CMK (cell line): ENCODE data around the gene TNN.

Experiments
- DNase-seq: peaks from one replicate; pipeline ENCODE4 v3.0.0-alpha.2; 2010; ENCODE audit warnings: low read depth

Gene TNN

DNA sequence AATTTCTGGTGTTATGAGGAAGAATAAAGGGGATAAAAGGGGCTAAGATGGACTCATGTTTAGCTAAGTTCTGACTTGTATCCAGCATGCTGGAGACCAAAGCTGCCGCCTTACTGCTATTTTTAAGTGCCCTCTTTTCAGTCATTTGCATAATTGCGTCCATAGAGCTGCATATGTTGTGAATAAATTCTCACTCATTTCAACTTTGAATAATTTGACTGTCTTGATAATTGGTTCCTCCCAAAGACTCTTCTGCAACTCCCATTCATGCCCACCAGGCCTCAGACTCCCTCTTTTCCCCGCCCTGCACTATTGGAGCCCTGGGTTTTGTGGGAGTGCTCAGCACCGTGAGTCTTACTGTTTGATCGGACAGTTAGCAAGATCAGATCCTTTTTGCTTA, 79.9 kb downstream of the TNN start:
- no peak for DNase-seq

DNA sequence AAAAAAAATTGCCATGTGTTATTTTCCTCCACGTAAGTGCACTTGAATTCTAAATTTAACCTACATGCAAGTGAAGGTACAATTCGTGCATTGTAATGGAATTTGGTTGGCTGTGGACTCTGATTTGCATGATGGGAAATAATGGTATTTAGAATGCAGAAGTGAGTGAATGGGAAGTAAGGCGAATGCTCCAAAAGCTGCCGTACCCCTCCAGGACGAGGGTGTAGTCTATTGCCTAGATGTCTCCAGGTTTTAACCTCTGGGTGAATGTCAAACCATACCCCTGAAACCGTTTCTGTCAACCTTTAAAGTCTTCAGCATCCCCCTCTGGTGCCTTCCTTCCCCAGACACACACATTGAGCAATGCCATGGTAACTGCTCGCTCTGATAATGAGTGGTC, 80.4 kb downstream of the TNN start:
- DNase-seq: no peak

DNA sequence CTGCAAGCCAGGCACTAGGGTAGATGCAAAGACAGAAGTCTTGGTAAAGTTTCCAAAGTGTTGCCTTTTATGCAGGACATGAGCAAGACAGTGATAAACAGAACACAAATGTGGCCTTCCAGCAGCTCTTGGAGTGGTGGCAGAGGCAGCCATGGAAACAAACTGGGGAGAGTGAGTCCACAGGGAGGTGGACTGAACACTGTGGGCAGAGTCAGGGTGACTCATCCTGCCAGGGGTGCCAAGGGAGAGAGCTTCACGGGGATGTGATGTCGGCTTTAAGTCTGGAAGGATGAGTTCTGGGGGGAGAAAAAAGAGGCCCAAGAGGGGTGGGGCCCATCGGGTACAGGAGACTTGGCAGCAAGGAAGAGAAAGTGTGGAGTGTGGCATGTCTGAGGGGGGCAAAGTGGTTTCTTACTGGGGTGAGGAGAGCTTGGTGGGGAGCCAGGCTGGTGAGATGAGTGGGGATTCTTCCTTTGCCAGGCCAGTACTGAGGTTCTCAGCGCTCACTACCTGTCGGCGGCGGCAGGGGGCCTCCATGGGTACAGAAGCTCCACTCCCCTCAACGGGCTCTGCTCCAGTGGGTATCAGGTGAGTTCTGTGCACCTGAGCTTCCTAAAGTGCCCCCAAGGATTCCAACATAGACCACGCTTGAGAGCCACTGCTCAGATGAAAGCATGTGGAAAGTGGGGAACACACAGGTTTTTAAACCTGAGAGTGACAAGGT, 83.1 kb downstream of the TNN start:
- DNase-seq: no peak

DNA sequence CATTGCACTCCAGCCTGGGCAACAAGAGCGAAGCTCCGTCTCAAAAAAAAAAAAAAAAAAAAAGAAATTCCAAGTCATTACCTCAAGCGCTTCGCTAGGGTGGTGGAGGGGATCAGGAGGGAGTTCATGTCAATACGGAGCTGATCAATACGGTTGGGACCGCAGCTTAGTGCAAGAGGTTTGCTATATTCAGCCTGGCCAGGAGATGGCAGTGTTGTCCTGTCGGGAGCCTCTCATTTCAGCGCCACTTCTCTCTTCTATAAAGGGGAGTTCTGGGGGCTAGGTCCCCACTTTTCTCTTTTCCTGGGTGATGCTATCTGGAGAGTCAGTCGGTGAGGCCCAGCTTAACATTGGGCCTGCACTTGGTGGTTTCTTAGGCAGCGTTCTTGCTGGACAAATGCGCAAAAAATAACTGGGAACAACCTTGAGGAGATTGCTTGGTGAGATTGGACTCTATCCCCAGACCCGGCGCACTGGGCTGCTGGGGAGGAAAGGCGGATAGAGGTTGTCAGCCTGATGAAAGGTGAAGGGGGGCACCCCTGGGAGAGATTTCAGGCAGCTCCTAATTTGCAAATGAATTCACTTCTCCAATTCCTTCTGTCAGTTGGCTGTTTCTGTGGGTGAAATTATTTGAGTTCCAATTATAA, 84.5 kb downstream of the TNN start:
- peak; percentile 46 for DNase-seq

DNA sequence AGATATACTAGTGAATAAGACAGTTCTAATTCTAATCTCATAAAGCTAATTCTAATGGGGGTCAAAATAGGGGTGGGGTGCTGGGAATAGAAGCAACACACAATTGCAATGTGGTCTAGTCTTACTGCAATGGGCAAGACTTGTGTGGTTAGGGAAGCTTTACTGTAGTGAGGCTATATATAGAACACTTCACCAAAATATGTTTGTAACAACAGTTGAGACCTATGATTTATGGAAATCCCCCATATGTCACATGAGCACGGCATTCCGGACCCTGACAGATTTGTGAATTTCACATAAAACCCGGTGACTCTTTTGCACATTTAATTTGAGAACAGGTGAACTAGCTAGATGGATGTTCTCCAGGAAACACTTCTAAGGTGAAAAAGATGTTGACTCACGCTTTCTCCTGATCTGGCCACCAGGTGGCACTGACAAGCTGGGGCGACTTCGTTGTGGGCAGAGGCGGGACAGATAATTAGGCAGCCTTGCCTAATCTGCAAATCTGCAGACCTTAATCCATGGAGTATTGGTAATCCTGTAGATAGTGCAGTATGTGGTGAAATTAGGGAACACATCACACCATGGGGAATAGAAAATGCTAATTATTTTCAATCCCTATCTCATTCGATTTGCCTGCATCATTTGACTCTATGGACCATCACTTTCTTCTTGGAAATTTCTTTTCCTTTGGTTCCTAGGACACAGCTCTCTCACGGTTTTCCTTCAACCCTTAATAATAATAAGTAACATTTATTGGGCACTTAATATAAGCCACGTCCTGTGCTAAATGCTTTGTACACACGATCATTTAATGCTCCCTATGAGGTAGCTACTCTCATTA, 87.2 kb downstream of the TNN start:
- peak; percentile 46 for DNase-seq

DNA sequence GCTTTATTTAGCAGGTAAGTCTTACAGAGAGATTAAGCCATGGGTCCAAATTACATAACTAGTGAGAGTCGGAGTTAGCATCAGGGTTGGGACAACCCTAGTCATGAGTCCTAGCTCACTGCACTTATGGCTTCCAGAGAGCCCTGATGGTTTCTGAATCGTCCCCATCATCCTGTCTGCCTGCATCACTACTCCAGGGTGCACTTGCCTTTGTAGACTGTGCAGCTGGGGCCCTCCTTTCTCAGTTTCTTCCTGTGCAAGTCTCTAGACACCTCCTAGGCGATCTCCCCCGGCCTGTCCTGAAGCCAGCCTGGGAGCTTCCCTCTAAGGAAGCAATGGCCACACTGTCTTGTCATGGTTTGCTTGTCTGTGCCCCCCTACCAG, 87.8 kb downstream of the TNN start:
- DNase-seq: no peak

DNA sequence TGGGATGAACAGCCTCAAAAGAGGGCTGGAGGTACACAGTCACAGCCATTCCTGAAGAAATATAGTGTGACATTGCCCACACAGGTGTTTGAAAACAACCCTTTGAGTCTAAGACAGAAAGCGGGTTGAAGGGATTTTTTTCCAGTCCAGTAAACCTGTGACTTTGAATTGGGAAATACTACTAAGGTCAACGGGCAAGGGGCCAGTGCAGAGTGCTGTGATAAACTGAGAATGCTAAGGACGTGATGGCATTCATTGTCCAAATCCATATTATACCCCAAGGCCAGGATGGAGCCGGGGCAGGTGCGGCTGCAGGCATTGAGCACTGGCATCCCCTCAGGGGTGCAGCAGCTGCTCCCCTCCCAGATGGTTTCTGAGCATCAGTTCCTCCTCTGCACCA, 88.3 kb downstream of the TNN start:
- no peak for DNase-seq

DNA sequence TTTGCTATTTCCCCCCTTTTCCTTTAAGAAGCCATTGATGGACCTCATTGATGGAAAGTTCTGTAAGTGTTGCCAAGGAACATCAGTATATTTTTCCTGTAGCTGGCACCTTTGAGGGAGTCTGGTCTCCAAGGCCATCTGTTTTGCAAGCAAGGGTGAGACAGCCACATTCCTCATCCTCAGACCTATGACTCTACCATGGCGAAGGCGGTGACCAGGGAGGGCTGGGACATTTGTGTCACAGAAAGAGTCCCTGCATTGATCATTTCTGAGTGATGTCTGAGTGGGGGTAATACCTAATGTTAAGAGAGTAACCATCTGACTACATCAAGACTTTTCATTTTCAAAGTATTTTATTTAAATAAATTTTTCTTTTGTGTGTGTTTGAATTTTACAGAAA, 89.6 kb downstream of the TNN start:
- no peak for DNase-seq

DNA sequence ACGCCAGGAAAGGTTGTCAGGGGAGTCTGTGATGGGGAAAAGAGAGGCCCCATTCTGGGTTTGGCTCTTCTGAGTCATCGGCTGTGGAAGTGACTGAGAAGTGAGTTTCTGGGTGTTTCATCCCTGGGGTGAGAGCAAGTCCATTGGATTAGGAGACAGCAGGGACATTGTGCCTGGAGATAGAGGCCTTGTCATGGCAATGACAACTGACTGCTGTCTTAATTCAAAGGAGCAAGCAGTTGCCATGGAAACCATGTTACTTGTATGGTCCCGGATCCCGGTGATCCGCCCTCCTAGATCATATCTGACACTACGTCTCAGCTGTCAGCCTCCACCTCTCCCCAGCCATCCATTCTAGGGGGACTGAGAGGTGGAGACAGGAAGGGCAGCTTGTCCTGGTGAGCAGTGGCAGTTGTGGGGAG, 90.5 kb downstream of the TNN start:
- no peak for DNase-seq

DNA sequence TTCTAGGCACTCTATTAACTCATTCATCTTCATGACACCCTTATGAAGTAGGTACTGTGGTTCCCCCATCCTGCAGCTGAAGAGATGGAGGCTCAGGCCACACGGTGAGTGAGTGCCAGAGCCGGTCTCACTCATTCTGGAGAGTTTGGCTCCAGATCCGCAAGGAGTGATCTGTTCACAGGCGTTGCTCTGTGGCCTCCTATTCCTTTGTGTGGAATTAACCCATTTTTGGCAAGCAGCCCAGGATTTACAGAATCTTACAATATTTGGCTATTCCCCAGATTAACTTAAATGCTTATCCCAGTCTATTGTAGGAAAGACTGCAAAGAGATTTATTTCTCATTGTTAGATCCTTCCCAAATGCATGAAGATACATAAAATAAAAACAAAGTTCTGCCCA, 95.3 kb downstream of the TNN start:
- DNase-seq: no peak

DNA sequence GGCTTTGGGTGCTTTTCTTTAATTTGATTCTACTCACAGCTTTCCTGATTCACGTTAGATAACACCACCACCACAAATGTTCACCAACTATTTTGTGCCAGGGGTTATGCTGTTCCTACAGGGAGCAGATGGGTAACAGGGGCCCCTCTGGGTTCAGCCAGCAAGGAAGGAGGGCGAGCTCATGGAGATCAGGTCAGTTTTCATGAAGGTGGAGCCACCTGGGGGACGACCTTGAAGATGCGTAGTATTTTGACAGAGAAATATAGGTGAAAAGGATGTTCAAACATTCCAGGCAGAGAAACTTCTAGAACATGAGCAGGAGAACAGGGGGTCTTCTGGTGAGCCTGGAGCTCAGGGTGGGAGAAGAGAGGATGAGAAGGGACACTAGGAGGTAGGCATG, 96.1 kb downstream of the TNN start:
- DNase-seq: no peak

DNA sequence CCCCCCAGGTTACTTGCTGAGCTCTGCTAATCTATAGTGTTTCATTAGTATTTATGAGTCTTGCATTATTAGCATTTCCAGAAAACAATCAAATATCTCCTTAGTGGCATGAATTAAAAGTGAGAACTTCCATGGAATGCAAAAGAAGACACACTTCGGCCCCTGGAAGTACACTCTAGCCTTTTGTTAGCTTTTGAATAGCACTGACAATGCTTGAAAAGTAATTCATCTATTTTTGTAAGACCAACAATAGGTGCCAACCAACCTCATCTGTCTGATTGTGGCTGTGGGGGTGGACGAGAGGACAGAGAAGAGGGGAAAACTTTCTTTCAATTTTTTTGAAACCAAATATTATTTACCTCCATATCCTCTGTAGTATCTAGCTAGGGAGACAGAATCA, 97.1 kb downstream of the TNN start:
- no peak for DNase-seq

DNA sequence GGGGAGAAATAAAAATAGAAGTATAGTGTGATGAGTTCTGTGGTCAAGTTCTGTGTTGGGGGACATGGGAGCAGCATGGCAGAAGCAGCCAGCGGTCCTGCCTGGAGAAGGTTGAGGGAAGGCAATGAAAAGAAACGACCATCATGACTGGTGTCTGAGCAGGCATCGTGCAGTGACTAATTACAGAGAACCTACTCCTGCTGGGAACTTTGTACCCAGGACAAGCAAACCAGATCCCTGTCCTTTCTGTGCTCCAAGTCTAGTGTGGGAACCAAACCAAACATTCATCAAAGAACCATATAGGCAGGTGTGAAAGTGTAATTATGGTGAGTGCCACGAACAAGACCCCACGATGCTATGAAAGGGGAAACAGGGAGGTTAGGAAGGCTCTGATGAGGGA, 99.1 kb downstream of the TNN start:
- no peak for DNase-seq

DNA sequence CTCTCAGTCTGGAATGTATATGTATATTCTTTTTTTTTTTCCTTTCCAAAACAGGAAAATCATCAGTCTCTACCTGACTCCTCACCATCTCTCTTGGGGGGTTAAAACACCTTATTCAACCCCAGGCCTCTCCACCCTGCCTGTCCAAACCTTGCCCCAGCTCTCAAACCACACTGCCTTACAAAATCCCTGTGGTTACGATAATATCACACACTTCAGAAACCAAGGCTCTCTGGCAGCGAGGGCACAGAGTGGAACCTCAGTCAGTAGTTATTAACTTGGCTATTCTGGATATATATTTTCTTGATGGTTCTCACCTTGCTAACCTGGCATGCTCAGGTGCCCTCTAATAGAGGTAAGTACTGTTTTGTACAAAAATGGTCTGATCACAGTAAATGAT, 100.2 kb downstream of the TNN start:
- DNase-seq: no peak

DNA sequence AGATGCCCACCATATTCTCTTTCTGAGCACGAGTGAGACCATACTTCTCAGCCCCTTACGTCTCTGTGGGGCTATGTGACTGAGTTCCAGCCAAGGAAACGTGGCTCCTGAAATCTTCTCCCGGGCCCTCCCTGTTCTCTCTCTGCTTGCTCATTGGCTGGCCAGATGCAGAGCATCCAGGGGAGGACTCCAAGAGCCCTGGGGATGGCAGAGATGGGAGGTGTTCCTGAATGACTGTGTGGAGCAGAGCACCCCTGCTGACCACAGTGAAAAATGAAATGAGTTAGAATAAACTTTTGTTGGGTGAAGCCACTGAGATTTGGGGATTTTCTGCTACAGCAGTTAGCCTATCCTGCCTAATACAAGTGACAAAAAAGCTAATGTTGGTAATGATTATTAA, 101.1 kb downstream of the TNN start:
- DNase-seq: no peak

DNA sequence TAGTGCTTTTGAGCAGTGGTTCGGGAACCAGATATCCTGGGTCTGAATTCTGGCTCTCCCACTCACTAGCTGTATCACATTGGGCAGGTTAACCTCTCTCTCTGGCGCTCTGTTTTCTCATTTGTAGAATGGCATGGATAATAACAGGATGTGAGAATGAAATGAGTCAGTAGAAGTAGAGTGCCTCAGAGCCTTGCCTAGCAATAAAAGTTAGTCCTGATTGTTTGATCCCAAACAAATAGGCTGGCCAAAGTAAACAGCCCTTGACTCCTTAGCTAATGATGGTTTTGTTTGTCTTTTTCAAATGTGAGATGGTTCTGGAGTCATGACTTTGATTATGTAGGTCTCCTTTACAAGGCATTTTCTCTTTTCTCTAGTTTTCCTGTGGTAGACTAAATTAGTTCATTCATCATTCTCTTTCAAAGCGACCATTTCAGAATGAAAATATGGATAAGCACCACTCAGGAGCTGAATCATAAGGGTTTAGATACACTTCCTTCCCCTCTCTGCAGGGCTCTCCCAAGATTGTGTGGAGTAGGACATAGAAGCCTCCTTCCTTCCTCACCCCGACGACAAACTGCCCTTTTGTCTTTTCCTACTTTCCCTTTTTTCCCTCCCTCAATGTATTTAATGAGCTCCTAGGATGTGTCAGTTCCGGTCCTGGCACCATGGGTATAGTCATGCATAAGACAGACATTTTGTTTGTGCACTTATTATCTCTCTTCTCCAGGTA, 101.8 kb downstream of the TNN start:
- DNase-seq: no peak

DNA sequence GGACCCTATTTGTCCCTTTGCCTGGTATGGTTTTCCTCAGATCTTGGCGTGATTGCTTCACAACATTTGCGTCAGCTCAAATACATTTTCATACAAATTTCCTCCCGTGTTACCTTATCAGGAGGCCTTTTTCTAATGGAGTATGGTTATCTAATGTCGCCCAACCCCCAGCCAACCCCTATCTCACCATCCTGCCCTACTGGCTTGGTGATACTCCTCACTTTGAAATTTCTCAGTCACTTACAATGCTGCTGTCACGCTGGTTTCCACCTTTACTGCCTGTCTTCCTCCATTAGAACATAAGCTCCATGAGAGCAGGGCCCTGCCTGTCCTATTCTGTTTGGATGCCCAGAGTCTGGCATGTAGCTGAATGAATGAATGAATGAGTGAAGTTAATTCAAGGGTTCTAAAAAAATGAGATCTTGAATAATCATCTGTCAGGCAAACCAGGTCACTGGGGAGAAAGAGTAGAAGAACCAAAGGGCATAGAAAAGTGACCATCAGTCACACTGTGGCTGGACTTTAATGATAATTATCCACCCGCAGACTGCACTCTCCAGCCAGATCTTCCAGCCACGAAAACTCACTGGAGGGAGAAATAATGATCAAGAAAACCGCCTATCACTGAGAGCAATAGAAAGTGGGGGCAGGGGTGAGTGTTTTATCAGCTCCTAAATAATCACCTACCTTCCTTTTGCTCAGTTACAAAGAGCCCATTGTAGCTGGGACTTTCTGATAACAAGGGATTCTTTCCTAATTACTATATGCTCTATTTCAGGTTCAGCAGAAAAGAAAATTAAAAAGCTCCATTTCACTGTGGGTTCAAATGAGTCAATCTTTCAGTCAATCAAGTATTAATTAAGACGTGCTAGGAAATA, 103.6 kb downstream of the TNN start:
- DNase-seq: no peak

DNA sequence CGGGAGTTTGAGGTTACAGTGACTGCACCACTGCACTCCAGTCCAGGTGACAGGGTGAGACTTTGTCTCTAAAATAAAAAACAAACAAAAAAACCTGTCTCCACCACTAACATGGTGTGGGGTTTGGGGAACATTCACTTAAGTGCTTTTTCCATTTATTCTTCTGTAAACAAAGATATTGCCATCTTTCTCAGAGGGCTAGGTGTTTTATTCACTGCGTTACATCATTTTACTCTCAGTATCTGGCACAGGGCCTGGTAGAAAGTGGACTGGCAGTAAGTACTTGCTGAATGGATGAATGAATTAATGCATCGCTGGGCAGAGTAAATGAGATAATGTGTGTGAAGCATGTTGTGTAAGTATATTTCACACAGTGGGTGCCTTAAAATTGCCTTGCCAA, 104.9 kb downstream of the TNN start:
- no peak for DNase-seq

DNA sequence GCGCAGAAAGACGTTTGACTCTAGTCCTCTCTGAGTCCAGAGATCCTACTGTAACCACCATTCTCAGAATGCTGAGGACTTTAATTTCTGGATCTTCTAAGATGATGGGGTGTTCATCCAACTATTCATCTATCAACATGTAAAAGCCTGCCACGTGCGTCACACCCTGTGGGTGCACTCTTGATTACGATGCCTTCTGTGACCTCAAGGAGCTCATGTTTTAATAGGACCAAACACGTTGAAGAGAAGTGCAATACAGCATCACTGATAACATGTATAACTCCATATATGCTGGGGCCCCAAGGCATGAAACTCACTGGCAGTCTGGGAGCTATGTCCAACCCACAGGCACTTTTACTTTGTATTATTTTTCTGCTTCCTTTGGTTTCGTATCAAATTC, 105.9 kb downstream of the TNN start:
- no peak for DNase-seq

DNA sequence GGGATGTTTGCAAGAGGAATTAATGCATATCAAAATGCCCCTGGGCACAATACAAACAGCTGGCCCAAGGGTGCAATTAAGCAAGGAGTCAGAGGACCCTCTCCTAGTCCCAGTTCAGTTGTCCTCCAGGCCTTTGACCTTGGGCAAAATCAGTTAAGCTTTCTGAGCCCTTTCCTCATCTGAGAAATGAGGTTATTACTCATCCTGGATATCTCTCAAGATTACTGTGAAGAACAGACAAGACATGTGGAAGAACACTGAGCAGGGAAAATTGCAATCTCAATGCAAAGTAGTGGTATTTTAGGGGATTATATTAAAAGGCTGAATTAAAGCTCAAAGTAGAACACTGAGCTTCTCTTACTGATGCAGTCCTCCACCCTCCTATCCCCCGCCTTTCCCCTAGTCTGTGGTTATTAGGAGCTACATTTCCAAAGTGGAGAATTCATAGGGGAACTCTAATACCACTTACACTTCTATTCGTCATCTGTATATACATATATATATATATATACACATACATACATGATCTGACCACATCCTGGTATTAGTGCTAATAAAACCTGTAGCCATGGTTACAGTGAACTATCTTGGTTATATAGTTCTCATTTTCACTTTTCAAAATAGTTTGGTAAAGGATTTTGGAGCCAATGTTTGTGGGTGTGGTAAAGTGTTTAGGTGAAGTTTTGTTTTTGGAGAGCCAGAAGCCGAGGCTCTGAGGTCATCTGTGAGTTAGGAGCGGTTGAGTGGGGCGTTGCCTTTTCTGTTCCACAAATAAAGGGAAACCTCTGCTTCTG, 106.9 kb downstream of the TNN start:
- DNase-seq: no peak

DNA sequence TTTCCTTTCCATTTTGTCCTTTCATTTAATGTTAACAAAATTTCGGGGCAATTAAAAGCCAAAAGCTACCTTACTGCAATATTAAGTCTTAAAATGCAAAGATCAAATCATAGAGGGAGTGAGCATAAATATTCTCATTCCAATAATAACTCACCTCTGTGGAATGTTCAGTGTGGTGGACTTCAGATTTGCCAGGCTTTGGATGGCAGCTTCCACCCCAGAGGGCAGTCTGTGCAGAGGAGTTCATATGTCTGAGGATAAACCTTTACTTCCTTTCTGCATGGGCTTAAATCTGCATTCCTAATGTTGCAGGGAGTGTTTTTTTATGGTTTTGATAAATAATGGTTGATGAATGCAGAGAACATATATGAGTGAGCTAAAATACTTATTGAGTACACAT, 108.6 kb downstream of the TNN start:
- DNase-seq: no peak
